ENCODE data around the gene SAP25.
"Not testable (repeated sequence)": the region's sequence is repeated elsewhere in the genome, so short reads cannot be mapped to it uniquely, and the experiment has no call there.

SAP25 gene

DNA sequence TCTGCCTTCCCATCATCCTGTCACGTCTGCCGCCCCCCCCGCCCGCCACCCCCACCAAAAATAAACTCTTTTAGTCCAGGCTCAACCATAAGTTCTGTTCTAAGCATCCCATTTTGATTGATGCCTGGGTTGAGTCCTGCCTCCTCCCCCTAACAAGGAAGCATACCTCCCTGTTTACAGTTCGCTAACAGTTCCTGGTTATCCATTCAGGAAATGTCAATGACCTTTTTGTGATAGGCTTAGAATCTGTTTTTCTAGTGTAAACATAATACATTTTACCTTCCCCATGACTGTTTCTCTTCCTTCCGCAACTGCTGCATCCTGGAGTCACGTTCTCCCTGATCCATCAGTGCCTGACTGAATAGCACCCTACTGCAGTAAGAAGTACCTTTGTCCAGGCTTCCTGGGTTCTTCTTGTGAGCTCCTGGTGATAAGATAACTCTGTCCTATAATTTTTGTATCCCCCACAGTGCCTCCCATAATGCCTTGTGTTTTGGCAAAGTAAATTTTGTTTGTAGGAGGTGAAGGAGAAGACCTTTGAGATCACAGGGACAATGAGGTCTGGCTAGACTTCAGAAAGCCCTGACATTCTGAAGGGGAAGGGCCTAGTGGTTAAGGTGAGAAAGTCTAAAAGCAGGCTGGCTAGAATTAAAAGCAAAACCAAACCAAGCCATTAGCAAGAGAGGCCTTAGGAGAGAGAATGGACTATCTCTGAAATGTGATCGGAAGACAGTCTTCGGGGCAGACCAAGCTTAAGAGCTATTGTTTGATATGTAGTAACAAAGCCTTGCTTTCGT lies 27.4 kb downstream of the SAP25 start:
- TF ChIP-seq FOXA1 (IDR thresholded peaks at IDR 0.05) (no peak), ZNF384 (IDR thresholded peaks at IDR 0.05) (no peak), BHLHE40 (IDR thresholded peaks at IDR 0.05; ENCODE audit: borderline replicate concordance) (no peak), L3MBTL2 (conservative IDR thresholded peaks at IDR 0.05) (no peak), PKNOX1 (IDR thresholded peaks at IDR 0.05) (no peak), LEF1 (IDR thresholded peaks at IDR 0.05; ENCODE audit: borderline replicate concordance) (no peak), NFRKB (IDR thresholded peaks at IDR 0.05) (no peak), FOXK2 (IDR thresholded peaks at IDR 0.05) (no peak), SUZ12 (IDR thresholded peaks at IDR 0.05) (no peak), ELF4 (IDR thresholded peaks at IDR 0.05) (no peak), HDGF (IDR thresholded peaks at IDR 0.05; ENCODE audit: borderline replicate concordance) (no peak), TARDBP (IDR thresholded peaks at IDR 0.05) (no peak), SP1 (IDR thresholded peaks at IDR 0.05) (no peak), ARNT (IDR thresholded peaks at IDR 0.05) (no peak), FOXM1 (IDR thresholded peaks at IDR 0.05; ENCODE audit: borderline replicate concordance) (no peak)
- CTCF ChIA-PET = interaction anchor here (0.8 to 1.7 kb wide), 2 partner anchors 13 to 14 kb away, joined by 4 to 5 read pairs; no protein-coding TSS in a partner anchor
- DNase-seq (ENCODE audit: extremely low spot score) = no peak
- POLR2A ChIA-PET = interaction anchor here (0.7 to 2.0 kb wide), 5 partner anchors 40 to 160 kb away, joined by 3 to 7 read pairs (median 4); partner anchors contain the start of genes FBXO24, POP7, PPP1R35 and TSC22D4

GRCh38 chr7:100545360-100546128 lies 28.2 kb downstream of the SAP25 start:
- ChIA-PET CTCF (interaction anchor here (0.8 to 1.7 kb wide), 3 partner anchors 13 to 19 kb away, joined by 3 to 5 read pairs (median 4); no protein-coding TSS in a partner anchor), POLR2A (interaction anchor here (0.6 to 2.0 kb wide), 5 partner anchors 60 to 160 kb away, joined by 3 to 7 read pairs (median 4); partner anchors contain the start of genes POP7, TSC22D4 and ZCWPW1)
- DNase-seq (ENCODE audit: extremely low spot score) = no peak
- no peak for TF ChIP-seq ARNT (IDR thresholded peaks at IDR 0.05)
- no peak for TF ChIP-seq HDGF (IDR thresholded peaks at IDR 0.05; ENCODE audit: borderline replicate concordance)
- TF ChIP-seq LEF1 (IDR thresholded peaks at IDR 0.05; ENCODE audit: borderline replicate concordance) = no peak
- no peak for TF ChIP-seq SUZ12 (IDR thresholded peaks at IDR 0.05)
- no peak for TF ChIP-seq ZNF384 (IDR thresholded peaks at IDR 0.05)
- no peak for TF ChIP-seq FOXM1 (IDR thresholded peaks at IDR 0.05; ENCODE audit: borderline replicate concordance)
- no peak for TF ChIP-seq FOXK2 (IDR thresholded peaks at IDR 0.05)
- no peak for TF ChIP-seq TARDBP (IDR thresholded peaks at IDR 0.05)
- no peak for TF ChIP-seq PKNOX1 (IDR thresholded peaks at IDR 0.05)
- TF ChIP-seq ELF4 (IDR thresholded peaks at IDR 0.05) = no peak
- TF ChIP-seq FOXA1 (IDR thresholded peaks at IDR 0.05) = no peak
- TF ChIP-seq L3MBTL2 (conservative IDR thresholded peaks at IDR 0.05) = no peak
- TF ChIP-seq BHLHE40 (IDR thresholded peaks at IDR 0.05; ENCODE audit: borderline replicate concordance) = no peak
- TF ChIP-seq CTBP1 (IDR thresholded peaks at IDR 0.05; ENCODE audit: borderline replicate concordance) = no peak
- no peak for TF ChIP-seq NFRKB (IDR thresholded peaks at IDR 0.05)
- no peak for TF ChIP-seq SP1 (IDR thresholded peaks at IDR 0.05)

DNA sequence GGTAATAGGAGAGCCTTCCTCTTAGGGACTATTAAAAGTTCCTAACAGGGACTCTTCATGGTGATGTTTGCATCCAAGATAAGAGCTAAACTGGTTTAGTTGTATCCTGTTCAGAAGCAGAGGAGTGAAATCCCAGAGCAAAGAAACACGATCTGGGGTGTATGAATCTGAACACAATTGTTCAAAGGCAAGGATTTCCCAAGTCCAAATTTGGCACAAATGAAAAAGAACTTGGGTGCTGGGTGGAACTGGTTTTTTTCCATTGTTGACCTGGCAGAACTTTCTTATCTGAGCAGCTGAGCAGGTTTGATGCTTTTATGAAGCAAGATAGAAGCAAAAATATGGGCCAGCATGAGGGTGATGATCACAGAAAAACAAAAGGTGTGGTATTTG lies 28.7 kb downstream of the SAP25 start:
- POLR2A ChIA-PET = interaction anchor here (0.6 to 2.0 kb wide), 5 partner anchors 60 to 161 kb away, joined by 3 to 7 read pairs (median 4); partner anchors contain the start of genes POP7, TSC22D4 and ZCWPW1
- CTCF ChIA-PET = interaction anchor here (0.8 to 1.7 kb wide), 3 partner anchors 14 to 19 kb away, joined by 3 to 5 read pairs (median 4); no protein-coding TSS in a partner anchor
- DNase-seq (ENCODE audit: extremely low spot score) = no peak
- TF ChIP-seq NFRKB (IDR thresholded peaks at IDR 0.05) = no peak
- TF ChIP-seq CTBP1 (IDR thresholded peaks at IDR 0.05; ENCODE audit: borderline replicate concordance) = no peak
- no peak for TF ChIP-seq BHLHE40 (IDR thresholded peaks at IDR 0.05; ENCODE audit: borderline replicate concordance)
- no peak for TF ChIP-seq TARDBP (IDR thresholded peaks at IDR 0.05)
- no peak for TF ChIP-seq ZNF384 (IDR thresholded peaks at IDR 0.05)
- no peak for TF ChIP-seq ELF4 (IDR thresholded peaks at IDR 0.05)
- no peak for TF ChIP-seq HDGF (IDR thresholded peaks at IDR 0.05; ENCODE audit: borderline replicate concordance)

DNA sequence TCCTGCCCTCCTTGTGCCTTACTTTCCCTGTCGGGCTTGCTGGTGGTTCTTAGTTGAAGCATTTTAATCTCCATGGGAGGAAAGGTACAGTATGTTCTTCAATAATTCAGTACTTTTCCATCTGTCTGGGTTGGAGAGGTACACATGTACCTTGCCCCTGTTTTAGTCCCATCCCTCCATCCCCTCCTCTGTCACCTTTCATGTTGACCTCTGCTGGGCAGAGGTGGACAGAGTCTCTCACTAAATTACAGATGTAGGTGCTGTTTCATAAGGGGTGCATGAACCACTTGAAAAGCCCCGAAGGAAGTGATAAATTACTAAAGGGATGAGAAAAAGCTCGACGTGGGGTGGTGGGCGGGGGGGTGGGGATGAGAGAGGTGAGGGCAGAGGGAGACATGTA lies 29.3 kb downstream of the SAP25 start:
- TF ChIP-seq PKNOX1 (IDR thresholded peaks at IDR 0.05) = no peak
- TF ChIP-seq FOXM1 (IDR thresholded peaks at IDR 0.05; ENCODE audit: borderline replicate concordance) = no peak
- TF ChIP-seq SP1 (IDR thresholded peaks at IDR 0.05) = no peak
- TF ChIP-seq ZNF384 (IDR thresholded peaks at IDR 0.05) = no peak
- TF ChIP-seq ELF4 (IDR thresholded peaks at IDR 0.05) = no peak
- no peak for TF ChIP-seq LEF1 (IDR thresholded peaks at IDR 0.05; ENCODE audit: borderline replicate concordance)
- TF ChIP-seq NFRKB (IDR thresholded peaks at IDR 0.05) = no peak
- no peak for TF ChIP-seq FOXA1 (IDR thresholded peaks at IDR 0.05)
- TF ChIP-seq FOXK2 (IDR thresholded peaks at IDR 0.05) = no peak
- no peak for TF ChIP-seq BHLHE40 (IDR thresholded peaks at IDR 0.05; ENCODE audit: borderline replicate concordance)
- TF ChIP-seq CTBP1 (IDR thresholded peaks at IDR 0.05; ENCODE audit: borderline replicate concordance) = no peak
- no peak for TF ChIP-seq ARNT (IDR thresholded peaks at IDR 0.05)
- TF ChIP-seq L3MBTL2 (conservative IDR thresholded peaks at IDR 0.05) = no peak
- TF ChIP-seq HDGF (IDR thresholded peaks at IDR 0.05; ENCODE audit: borderline replicate concordance) = no peak
- TF ChIP-seq SUZ12 (IDR thresholded peaks at IDR 0.05) = no peak
- no peak for TF ChIP-seq TARDBP (IDR thresholded peaks at IDR 0.05)
- ChIA-PET POLR2A (interaction anchor here (2.0 kb wide), 1 partner anchor 66 kb away, joined by 7 read pairs; the partner anchor contains the start of gene TSC22D4), CTCF (interaction anchor here (0.8 kb wide), 1 partner anchor 20 kb away, joined by 3 read pairs; no protein-coding TSS in a partner anchor)
- DNase-seq (ENCODE audit: extremely low spot score) = no peak

- no peak for DNase-seq (ENCODE audit: extremely low spot score)
- CTCF ChIA-PET = no interaction called here
- TF ChIP-seq ARNT (IDR thresholded peaks at IDR 0.05) (no peak), FOXK2 (IDR thresholded peaks at IDR 0.05) (no peak), PKNOX1 (IDR thresholded peaks at IDR 0.05) (no peak), ZNF384 (IDR thresholded peaks at IDR 0.05) (no peak), CTBP1 (IDR thresholded peaks at IDR 0.05; ENCODE audit: borderline replicate concordance) (no peak), BHLHE40 (IDR thresholded peaks at IDR 0.05; ENCODE audit: borderline replicate concordance) (no peak), LEF1 (IDR thresholded peaks at IDR 0.05; ENCODE audit: borderline replicate concordance) (no peak), ELF4 (IDR thresholded peaks at IDR 0.05) (no peak), SUZ12 (IDR thresholded peaks at IDR 0.05) (no peak), FOXM1 (IDR thresholded peaks at IDR 0.05; ENCODE audit: borderline replicate concordance) (no peak), HDGF (IDR thresholded peaks at IDR 0.05; ENCODE audit: borderline replicate concordance) (no peak), TARDBP (IDR thresholded peaks at IDR 0.05) (no peak)
- POLR2A ChIA-PET = no interaction called here
These were observed 30.1 kb downstream of the SAP25 start for GRCh38 chr7:100543586-100543985.

GRCh38 chr7:100541309-100541708 lies 32.4 kb downstream of the SAP25 start:
- DNase-seq (ENCODE audit: extremely low spot score); CTCF ChIA-PET; POLR2A ChIA-PET: not testable (repeated sequence)

Data from HEK293T (cell line).